GM12892 (cell line): Measurements from ENCODE around the gene GRB2.
"Not testable (repeated sequence)": the region's sequence is repeated elsewhere in the genome, so short reads cannot be mapped to it uniquely, and the experiment has no call there.

Experiments used
- DNase-seq: peaks from one replicate; pipeline ENCODE4 v3.0.0; 2011; ENCODE audit not compliant: insufficient read length
- FAIRE-seq: peaks from 2 replicates; lab custom pipeline; 2011; peaks lifted over from hg19 to GRCh38; lab: Jason Lieb, UNC
- POLR2A ChIP-seq: IDR thresholded peaks from 2 replicates; pipeline ENCODE4 v1.6.1; 2011; ENCODE audit warnings: low read depth, low read length, control low read depth
- POLR2AphosphoS5 ChIP-seq: IDR thresholded peaks from 2 replicates; pipeline ENCODE4 v1.6.1; 2011; ENCODE audit warnings: low read depth, low read length, control low read depth
- TAF1 ChIP-seq: IDR thresholded peaks from 2 replicates; pipeline ENCODE4 v1.6.1; 2011; ENCODE audit warnings: low read depth, mild to moderate bottlenecking, control low read depth, low read length, borderline replicate concordance

Gene GRB2

GRCh38 chr17:75300280-75300679 lies 105.2 kb downstream of the GRB2 start:
- DNase-seq (no peak), FAIRE-seq (no peak)
- TF ChIP-seq TAF1 (no peak), POLR2AphosphoS5 (no peak), POLR2A (no peak)

- TF ChIP-seq POLR2AphosphoS5 (peak; percentile 85), POLR2A (peak; percentile 88), TAF1 (peak; percentile 76; the same call in 1 of the 2 replicates)
- FAIRE-seq = peak; percentile 78
- no peak for DNase-seq
Observed at GRCh38 chr17:75295201-75296158, 110.0 kb downstream of the GRB2 start.

- DNase-seq, FAIRE-seq: not testable (repeated sequence)
Observed at GRCh38 chr17:75292810-75293448, 112.5 kb downstream of the GRB2 start.

- TF ChIP-seq POLR2AphosphoS5 (no peak), POLR2A (no peak), TAF1 (no peak)
- no peak for FAIRE-seq
- no peak for DNase-seq
Observed at GRCh38 chr17:75289832-75290337, 115.6 kb downstream of the GRB2 start.

- FAIRE-seq = peak; percentile 99
- peak; percentile 95 for TF ChIP-seq POLR2A
- TF ChIP-seq POLR2AphosphoS5 = peak; percentile 66
- peak; percentile 36; the same call in 1 of the 2 replicates for TF ChIP-seq TAF1
- peak; percentile 96 for DNase-seq
Observed at GRCh38 chr17:75289115-75289831, 116.2 kb downstream of the GRB2 start, which contains the start of gene SLC25A19. Gene SLC25A19, minus strand, starts transcription at chr17:75289433. Its CDS starts 2,669 bp downstream, at chr17:75286764.

GRCh38 chr17:75288770-75289114 lies 116.7 kb downstream of the GRB2 start:
- DNase-seq (no peak), FAIRE-seq (no peak)
- TF ChIP-seq TAF1 (no peak), POLR2A (no peak), POLR2AphosphoS5 (no peak)

- no peak for FAIRE-seq
- DNase-seq = no peak
- TF ChIP-seq TAF1 (no peak), POLR2A (no peak), POLR2AphosphoS5 (no peak)
Observed at GRCh38 chr17:75288359-75288758, 117.1 kb downstream of the GRB2 start.

- FAIRE-seq (no peak), DNase-seq (no peak)
- TF ChIP-seq TAF1 = no peak
- no peak for TF ChIP-seq POLR2A
- no peak for TF ChIP-seq POLR2AphosphoS5
Observed at GRCh38 chr17:75287221-75287620, 118.3 kb downstream of the GRB2 start.

GRCh38 chr17:75285123-75285522 lies 120.4 kb downstream of the GRB2 start:
- no peak for TF ChIP-seq TAF1
- no peak for TF ChIP-seq POLR2A
- no peak for TF ChIP-seq POLR2AphosphoS5
- no peak for DNase-seq
- no peak for FAIRE-seq

- not testable (repeated sequence) for FAIRE-seq, DNase-seq
Observed at GRCh38 chr17:75280189-75280588, 125.3 kb downstream of the GRB2 start.

- TF ChIP-seq POLR2A = no peak
- no peak for TF ChIP-seq TAF1
- TF ChIP-seq POLR2AphosphoS5 = no peak
- no peak for DNase-seq
- no peak for FAIRE-seq
Observed at GRCh38 chr17:75277664-75278071, 127.8 kb downstream of the GRB2 start.
